ENCODE results near the gene MOGAT3.

Gene MOGAT3

DNA sequence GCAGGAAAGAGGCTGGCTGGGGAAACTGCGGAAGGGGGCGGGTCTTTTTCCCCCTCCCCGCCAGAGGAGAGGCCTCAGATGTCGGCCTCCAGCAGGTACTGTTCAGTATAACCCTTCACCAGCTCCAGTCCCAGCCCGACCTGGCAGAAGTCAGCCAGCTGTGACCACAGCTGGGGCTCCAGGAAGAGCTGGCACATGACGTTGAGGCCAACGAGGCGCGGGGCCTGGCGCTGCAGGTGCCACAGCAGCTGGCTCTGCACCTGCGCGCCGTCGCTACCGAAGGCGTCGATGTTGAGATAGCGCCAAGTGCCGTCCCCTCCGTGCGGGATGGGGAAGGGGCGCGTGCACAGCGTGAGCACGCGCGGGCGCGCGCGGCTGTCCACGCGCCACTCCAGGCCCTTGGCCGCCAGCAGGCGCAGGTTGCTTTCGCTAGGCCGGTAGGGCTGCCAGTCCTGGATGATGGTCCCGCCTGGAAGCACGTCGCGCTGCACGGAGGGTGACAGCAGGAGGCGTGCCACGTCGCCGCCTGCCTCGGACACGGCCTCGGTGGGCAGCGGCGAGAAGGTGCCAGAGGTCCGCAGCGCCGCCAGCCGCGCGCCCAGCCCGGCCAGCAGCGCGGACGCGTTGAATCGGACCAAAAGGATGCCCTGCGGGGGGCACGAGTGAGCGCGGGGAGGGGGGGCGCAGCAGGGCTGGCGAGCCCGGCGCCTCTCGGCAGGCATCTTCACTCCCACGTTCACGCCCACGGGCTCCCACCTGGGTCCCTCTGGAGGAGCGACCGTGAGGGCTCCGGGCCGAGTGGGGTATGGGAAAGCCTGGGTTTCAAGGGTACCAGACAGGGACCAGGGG is 28.6 kb downstream of the MOGAT3 start:
- no peak for DNase-seq (ENCODE audit: low spot score)

DNA sequence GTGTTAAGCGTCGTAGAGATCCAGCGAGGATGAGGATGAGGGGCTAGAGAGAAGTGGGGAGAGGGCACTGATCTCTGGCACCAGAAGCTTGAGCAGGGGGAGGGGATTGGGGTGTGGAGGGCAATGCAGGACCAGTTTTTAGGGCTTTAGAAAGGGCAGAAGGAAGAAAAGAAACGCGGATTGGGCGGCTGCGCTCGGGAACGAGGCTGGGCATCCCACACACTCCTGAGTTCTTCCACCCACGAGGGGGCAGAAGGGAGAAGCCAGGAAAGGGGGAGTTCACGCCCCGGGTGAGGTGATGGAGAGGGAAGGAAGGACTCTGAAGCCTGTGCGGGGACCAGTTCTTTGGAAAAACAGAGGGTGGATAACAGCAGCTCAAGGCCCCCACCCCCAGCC is 29.4 kb downstream of the MOGAT3 start:
- DNase-seq (ENCODE audit: low spot score), result no peak

DNA sequence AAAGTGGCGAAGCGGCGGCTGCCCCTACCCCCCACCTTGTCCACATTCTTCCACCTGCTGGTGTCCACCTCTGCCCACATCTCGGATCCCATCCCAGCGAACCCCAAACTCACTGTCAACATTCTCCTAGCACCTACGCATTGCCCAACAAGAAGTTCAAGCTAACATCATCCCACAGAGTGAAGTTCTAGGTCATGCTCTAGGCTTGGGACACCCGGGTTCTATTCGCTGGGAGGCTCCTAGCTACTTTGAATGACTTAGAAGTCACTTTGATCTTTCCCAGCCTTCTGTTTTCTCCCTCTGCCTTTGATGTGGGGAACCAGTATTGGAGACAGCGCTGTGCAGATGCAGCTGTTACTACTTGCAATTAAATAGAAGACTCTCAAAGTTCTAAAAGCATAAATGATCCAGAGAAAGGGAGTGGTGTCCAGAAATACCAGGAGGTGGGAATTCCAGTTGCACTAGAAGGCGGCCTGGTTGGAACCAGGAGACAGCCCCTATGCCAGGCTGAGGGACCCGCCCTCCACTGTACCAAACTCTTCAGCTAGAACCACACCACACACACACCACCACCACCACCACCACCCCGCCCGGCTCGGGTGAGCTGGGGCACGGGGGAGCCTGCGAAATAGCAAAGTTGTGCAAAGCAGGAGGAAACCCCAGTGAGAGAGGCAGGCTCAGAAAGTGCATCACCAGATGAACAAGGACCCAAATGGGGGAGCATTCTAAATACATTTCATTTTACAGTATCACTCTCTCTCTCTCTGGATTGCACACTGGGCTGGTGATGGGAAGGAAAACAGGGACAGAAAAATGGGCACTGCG is 30.0 kb downstream of the MOGAT3 start:
- no peak for DNase-seq (ENCODE audit: low spot score)

DNA sequence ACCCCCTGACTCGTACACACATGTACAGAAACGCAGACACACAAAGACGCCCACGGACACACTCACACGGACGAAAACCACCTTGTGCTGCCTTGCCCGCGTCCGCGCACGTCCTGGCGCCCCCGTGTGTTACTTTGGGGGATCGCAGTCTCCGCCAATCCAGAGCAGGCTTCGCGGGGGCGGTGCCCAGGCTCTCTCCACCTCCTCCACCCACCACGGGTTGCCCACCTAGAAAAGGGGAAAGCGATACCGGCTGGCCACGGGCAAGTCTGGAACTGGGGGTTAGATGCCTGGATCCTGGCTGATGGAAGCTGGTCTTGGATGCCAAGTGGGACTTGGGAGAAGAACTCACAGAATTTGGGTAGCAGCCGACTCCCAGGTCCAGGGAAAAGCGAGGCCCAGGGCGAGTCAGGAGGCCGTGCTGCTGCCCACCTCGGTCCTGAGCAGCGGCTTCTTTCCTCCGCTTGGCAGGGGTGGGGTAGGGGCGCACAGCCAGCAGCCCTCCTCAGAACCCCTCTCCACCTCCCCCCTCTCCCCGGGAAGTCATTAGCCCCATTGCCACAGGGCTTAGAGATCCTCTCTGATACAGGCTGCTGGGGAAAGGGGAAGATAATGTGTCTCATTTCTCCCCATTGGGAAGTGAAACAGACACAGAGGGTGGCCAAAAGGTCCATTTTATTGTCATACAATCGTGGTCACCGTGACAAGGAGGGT is 30.8 kb downstream of the MOGAT3 start:
- DNase-seq (ENCODE audit: low spot score), result peak; percentile 86

DNA sequence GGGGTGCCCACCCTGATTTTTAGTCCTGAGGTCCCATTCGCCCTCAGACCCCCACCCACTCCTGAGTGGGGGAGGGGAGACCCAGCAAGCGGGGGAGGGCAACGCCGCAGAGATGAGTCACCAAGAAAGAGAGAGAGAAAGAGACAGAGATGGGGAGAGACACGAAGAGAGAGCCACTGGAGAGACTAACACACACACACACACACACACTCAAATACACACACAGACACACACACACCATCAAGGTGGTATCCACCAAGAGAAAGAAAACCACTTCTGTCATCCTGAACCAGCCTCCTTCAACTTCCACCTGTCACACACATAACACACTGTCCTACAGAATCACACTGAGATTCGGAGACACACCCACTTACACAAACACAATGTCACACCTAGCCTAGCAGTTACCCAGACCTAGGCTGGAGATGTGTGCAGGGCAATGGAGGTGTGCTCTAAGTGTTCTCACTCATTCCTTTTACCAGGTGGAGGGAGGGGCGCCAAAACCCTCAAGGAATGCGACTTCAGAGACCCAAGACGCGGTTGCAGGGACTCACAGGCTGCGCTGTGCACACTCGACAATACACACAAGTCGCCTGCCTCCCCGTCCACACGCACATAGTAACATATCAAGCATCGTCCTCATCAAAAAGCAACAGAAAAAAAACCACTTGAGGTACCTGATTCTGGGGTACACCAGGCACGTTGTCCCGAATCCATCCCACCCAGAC is 31.6 kb downstream of the MOGAT3 start:
- DNase-seq (ENCODE audit: low spot score), result no peak

DNA sequence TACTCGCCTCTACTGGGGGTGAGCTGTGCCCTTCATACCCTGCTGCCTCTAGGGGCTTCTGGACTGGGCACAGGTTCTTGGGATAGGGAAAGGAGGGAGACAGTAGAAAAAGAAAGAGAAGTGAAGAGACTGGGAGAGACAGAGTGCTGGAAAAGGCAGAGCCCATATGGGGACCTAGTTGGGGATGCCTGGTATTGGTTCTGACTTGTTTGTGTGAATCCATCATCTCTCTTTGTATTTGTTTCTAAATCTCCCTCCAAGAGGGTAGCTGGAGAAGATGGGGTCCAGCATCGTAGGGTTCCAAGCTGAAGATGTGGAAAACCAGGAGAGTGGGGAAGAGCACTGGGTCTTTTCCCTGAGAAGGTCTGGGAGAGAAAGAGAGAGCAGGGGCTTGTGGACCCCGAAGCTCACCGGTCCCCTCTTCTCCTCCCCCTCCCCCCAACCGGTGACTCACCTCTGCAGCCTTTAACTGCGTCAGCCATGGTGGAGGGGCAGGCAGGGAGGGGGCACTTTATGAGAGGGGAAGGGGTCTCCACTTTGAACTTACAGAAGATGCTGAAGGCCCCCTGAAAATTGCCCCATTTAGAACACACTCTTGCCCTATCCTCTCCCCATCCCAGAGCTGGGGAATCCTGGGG is 32.3 kb downstream of the MOGAT3 start:
- DNase-seq (ENCODE audit: low spot score), result no peak

DNA sequence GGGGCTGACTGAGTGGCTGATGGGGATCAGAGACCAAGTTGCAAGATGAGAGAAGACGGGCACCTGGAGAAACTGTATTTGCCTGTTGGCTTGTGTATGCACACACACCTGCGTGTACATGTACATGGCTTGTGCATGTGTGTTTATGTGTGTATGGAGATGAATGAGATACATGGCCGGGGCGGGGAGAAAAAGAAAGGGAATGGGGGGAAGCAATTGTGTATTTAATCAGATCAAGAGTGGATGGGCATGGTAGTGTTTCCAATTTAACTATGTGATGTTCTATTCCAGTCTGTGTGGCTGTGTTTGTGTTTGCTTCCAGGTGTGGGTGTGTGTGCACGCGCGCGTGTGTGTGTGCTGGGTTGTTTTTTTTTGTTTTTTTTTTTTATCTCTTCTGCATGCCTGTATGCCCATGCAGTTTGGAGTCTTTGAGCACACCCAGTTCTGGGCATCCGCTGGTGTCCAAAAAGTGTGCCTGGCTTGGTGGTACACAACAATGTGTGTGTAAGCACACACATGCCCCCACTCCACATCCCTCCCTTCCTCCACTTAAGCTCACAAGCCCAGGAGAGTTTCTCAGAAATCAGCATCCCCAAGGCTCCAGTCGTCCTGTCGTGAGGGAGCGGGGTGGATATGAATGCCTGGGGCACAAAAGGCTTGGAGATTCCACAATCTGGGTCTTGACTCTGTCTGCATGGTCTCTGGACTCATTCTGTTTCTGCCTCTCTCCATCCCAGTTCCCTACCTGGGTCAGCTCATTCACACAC is 33.0 kb downstream of the MOGAT3 start:
- DNase-seq (ENCODE audit: low spot score), result no peak

DNA sequence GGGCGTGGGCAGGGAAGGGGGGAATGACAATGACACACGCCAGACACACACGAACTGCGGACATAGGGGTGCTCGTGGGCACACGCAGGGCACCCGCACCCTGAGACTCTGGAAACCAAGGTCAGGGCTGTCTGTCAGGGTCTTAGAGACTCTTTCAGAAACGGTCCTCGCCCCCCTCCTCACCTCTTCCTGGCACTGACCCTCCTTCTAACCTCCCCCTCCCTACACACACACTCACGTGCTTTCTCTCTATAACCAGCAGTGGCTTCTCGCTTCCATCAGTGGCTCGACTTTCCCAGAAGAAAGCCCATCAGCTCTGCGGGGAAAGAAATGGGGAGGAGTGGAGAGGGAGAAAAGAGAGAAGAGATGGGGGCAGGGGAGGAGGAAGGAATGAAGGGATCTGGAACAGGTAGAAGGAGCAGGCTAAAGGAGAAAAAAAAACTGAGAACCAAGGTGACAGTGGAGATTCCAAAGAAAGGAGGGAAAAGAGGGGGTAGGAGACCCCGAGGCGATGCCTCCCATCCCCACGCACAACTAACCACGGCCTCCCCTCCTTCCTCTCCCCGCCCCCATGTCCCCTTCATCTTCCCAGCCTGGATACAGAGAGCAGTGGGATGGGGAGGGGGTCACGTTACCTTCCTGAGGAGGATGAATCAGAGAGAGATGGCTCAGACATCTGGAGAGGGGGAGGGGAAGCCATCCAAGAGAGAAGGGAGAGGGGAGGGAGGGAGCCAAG is 33.8 kb downstream of the MOGAT3 start:
- DNase-seq (ENCODE audit: low spot score), result no peak

DNA sequence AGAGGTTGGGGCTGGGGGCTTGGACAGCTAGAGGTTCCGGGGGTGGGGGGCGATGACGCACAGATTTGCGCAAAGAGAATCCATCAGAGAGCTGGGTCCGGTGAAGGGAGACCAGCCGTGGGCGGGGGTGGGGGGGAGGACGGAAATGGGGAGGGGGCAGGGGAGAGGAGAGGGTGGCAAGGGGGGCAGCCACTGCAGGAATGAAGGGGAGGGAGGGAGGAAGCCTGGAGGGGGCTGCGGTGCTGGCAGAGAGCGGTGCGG is 34.3 kb downstream of the MOGAT3 start:
- no peak for DNase-seq (ENCODE audit: low spot score)

DNA sequence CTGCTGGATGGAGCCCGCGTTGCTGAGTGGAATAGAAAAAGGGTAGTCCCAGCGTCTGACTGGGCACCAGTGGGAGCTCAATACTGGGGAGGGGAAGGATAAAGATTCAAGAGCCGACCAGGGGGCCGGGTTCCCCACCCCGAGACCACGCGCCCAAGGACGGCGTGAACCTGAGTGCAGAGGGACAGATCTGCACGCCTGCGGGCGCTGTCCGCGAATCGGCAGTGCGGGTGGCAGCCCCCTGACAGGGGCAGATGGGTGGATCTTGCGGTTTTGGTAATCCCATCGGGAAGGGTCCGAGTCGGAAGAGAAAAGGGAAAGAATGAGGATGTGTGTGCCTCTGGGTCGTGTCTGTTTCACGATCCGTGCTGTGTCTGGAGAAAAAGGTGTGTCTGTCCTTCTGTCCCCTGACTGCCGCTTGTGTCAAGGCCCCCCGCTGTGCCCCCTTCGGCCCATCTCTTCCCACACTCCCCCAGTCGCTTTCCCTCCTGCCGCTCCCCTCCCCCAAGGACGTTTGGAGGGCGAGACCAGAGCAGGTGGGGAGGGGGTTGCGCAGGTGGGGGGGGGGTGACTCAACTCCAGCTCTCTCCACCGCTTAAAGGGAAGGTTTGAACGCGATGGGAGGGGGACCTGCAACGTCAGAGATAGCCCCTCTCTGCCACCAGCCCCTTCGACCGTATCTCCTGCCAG is 34.7 kb downstream of the MOGAT3 start:
- no peak for DNase-seq (ENCODE audit: low spot score)

DNA sequence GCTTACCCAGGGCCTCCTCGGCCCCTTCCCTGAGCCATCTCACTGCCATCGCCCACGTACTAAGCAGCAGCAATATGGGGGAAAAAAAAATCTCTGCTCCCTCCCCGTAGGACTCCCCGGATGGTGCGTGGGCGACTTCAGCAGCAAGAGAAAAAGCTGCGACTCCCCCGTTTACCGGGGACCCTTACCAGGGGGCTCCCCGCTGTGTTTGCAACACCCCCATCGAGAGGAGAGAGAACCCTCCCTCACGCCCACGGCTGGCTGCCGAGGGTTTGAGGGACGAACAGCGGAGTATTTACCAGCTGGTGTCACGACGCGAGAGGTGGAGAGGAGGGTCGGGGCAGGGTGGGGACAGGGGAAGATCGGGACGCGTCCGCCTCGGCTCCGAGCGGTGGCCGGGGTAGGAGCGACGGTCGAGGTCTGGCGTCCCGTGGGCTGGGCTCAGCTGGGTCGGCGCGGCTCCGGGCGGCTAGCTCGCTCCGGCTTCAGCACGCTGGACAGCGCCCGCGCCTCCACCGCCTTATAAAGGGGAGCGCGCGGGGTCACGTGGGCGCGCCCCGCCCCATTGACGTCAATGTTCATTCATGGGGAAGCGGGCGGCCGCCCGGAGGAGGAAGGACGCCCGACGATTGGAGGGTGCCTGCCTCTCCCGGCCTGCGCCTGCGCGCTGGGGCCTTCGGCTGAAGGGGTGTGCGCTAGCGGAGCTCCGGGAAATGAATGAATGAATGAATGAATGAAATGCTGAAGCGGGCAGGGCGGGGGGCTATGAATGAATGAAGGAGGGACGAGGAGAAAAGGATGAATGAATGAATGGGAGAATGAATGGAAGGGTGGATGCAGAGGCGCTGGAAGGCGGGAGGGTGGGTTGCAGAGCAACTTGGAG is 35.5 kb downstream of the MOGAT3 start, which contains the start of gene VGF:
TSS of gene VGF (minus strand) at position 495 of the 883 bp plus-strand sequence. CDS start 726 bp downstream, outside the sequence.
- DNase-seq (ENCODE audit: low spot score), result peak; percentile 98

DNA sequence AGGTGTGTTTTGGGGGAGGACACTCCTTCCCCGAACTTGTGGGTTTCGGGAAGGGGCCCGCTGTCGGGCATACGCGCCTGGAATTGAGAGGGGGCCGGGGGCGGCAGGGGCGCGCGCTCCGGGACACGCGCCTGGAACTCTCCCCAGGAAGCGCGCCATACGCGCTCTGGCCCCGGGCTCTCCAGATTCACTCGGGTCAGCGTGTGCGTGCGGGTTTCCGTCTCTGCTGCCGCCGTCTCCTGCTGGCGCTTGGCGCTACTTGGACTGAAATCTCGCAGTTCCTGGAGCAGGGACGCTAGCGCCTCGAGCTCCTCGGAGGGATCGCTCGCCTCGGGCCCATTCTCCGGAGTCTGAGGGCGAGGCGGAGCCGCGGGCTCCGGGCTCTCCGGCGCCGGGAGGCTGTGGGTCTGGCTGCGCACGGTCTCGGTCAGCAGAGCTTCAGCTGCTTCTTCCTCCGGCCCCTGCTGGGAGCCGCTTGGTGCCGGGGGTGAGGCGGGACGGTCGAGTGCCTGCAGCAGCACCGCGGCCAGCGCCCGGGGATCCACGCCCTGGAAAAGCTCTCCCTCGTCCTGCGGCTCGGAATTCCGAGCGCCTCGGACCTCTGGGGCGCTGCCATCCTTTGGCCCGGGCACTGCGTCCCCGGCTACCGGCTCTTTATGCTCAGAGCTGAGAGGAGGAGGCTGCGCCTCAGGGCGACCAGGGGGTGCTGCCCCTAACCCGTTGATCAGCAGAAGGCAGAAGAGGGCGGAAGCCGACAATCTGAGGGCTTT is 36.6 kb downstream of the MOGAT3 start:
- DNase-seq (ENCODE audit: low spot score), result peak; percentile 75

DNA sequence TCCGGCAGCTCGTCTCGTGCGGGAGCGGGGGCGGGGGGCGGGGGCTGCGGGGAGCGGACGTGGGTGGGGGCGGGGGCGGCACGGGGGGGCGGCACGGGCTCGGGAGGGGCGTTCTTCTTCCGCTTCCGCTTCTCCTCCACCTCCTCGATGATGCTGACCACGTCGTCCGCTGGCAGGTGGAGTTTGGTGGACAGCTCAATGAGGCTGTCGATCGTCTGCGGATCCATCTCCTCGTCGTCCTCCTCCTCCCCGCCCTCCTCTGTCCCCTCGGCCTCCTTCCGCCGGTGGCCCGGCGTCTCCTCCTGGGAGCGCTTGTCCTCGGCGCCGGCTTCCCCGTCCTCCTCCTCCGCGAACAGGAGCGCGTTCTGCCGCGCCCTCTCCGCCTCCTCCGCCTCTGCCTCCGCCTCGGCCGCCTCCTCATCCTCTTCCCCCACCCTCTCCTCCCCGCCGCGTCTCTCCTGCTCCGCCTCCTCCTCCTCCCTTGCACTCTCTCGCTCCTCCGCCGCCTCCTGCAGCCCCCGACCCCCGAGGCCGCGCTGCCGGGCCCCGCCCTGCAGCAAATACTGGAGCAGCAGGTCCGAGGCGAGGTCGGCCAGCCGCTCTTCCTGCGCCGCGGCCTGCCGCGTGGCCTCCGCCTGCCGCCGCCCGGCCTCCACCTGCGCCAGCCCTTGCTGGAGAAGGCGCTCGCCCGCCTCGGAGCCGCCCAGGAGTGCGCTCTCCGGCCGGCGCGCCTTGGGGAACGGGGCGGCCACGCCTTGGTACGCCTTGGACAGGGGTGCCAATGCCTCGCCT is 37.4 kb downstream of the MOGAT3 start:
- DNase-seq (ENCODE audit: low spot score), result no peak

DNA sequence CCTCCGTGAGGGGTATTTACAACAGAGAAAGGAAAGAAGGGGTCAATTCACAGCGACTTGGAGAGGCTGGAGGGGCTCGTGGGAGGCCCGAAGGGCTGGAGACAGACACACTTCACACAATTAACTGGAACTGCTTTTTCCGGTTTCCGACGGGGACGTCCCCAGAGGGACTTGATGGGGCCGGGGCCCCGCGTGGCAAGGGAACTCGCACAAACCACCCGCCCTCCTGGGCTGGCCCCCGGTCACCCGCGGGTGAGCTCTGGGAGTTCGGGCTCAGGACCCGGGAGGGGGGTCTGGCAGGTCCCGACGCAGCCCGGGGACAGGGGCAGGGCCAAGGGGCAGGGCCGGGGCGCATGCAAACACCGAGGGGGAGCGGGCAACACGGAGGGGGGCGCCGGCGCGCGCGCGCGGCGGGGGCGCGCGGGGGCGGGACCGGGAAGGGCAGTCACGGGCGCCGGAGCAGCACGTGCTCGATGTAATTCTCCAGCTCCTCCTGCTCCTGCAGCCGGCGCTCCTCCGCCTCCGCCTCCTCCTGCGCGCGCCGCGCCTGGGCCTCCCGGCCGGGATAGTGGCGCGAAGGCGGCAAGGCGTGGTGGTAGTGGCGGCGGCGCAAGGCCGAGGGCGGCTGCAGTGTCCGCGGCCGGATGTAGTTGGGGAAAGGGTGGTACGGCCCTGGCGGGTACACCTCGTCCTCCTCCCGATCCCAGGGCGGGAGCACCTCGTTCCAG is 38.1 kb downstream of the MOGAT3 start:
- peak; percentile 67 for DNase-seq (ENCODE audit: low spot score)

DNA sequence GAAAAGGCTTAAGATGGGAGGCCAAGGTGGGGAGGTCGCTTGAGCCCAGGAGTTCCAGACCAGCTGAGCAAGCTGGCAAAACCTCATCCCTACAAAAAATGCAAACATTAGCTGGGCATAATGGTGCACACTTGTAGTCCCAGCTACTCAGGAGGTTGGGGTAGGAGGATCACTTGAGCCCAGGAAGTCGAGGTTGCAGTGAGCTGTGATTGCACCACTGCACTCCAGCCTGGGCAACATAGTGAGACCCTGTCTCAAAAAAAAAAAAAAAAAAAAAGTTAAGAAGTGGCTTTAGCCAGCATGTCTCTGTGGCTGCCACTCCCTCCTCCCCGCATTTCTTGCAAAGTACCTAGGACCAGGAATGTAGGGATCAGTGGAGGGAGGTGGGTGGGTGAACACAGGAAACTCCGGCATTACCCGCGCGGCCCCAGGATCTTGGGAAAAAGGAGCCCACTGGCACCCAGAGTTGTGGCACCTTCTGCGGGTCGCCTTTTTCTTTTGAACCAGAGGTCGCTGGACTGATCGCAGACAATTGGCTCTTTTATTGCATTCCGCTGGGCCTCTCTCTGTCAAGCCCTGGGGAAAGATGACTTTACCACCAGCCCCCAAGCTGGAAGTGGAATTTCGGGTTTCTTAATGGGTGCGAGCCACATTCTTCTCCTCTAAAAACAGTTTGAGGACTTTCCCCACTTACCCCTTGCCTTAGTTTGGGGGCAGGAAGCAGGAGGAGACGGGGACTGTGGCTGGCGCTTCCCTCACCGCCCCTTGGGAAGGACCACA is 39.0 kb downstream of the MOGAT3 start:
- DNase-seq (ENCODE audit: low spot score), result no peak

Data from GM03348 (cell line).